ENCODE results near the gene AUTS2. TPM values are rescaled to one million over a fixed set of nuclear protein-coding genes. Genes with fewer than 3 reads are reported as not detected.

The AUTS2 gene
- total and polyA plus RNA-seq, 4 donors: 4.9 to 24.4 (median 7.0) TPM

DNA sequence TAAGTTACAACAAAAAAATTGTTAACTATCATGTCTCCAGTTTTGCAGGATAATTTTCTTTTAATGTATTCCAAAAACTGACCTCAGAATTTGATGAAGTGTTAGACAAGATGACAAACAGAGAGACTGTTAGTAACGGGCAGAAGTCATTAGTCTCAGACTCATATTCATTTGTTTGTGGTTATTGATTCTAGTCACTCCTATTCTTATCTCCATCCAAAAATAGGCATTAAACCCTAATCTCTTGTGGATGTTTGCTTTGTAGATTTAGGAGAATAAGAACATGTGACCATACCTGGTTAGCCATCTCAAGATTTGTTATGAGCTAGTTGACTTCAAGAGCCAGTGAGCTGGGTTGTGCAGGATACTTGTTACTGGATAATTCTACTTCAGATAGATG is 261.1 kb downstream of the AUTS2 start:
- H3K27ac ChIP-seq (ENCODE audit: low read depth in 1 of 2, low read length in 2 of 2): no peak overlapping the region
- 63% methylated on average over 1 of the region's 1 CpG for WGBS
- DNase-seq (ENCODE audit: low spot score): no peak
- TF ChIP-seq JUND (IDR thresholded peaks at IDR 0.05) (no peak), HNF4A (conservative IDR thresholded peaks at IDR 0.05) (no peak), HNF4G (IDR thresholded peaks at IDR 0.05) (no peak), ATF3 (IDR thresholded peaks at IDR 0.05) (no peak), FOXA2 (IDR thresholded peaks at IDR 0.05) (no peak), EGR1 (IDR thresholded peaks at IDR 0.05; ENCODE audit: low read depth in 2 of 2) (no peak), MAX (IDR thresholded peaks at IDR 0.05) (no peak), YY1 (IDR thresholded peaks at IDR 0.05) (no peak), GABPA (IDR thresholded peaks at IDR 0.05 in 1 of 2, conservative IDR thresholded peaks at IDR 0.05 in 1 of 2) (no peak), REST (IDR thresholded peaks at IDR 0.05) (no peak), RAD21 (IDR thresholded peaks at IDR 0.05) (no peak), ZBTB33 (IDR thresholded peaks at IDR 0.05) (no peak), RXRA (IDR thresholded peaks at IDR 0.05) (no peak), FOXA1 (IDR thresholded peaks at IDR 0.05) (no peak), SP1 (IDR thresholded peaks at IDR 0.05) (no peak), TAF1 (conservative IDR thresholded peaks at IDR 0.05) (no peak), NR2F2 (IDR thresholded peaks at IDR 0.05) (no peak)
- TF ChIP-seq, protein P1, sequence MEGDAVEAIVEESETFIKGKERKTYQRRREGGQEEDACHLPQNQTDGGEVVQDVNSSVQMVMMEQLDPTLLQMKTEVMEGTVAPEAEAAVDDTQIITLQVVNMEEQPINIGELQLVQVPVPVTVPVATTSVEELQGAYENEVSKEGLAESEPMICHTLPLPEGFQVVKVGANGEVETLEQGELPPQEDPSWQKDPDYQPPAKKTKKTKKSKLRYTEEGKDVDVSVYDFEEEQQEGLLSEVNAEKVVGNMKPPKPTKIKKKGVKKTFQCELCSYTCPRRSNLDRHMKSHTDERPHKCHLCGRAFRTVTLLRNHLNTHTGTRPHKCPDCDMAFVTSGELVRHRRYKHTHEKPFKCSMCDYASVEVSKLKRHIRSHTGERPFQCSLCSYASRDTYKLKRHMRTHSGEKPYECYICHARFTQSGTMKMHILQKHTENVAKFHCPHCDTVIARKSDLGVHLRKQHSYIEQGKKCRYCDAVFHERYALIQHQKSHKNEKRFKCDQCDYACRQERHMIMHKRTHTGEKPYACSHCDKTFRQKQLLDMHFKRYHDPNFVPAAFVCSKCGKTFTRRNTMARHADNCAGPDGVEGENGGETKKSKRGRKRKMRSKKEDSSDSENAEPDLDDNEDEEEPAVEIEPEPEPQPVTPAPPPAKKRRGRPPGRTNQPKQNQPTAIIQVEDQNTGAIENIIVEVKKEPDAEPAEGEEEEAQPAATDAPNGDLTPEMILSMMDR (IDR thresholded peaks at IDR 0.05; ENCODE audit: low read depth, low read length, missing input control): no peak
- no peaks in the 10 kb centered on the region for H3K9me3 ChIP-seq (ENCODE audit: control insufficient read depth in 4 of 4, low read length in 3 of 4)
- H3K4me1 ChIP-seq (ENCODE audit: control insufficient read depth in 4 of 4, insufficient read depth in 4 of 4, low read length in 3 of 4): no peaks in the 10 kb centered on the region
- H3K9ac ChIP-seq (ENCODE audit: low read depth in 1 of 2, low read length in 2 of 2): no peak overlapping the region
- H3K27me3 ChIP-seq (ENCODE audit: control insufficient read depth in 4 of 4, insufficient read depth in 4 of 4, low read length in 3 of 4): peaks cover 0 to 4% (median 0%) of the 10 kb centered on the region in 4 donors
- H3K36me3 ChIP-seq (ENCODE audit: control insufficient read depth in 4 of 4, insufficient read depth in 3 of 4, low read depth in 1 of 4, low read length in 3 of 4): no peaks in the 10 kb centered on the region
- H3K4me3 ChIP-seq (ENCODE audit: low read depth in 1 of 3, low read length in 3 of 3): no peak overlapping the region
